NT2/D1 (cell line): ENCODE data around the gene NPEPPS.

Experiments
- DNase-seq: peaks from one replicate; pipeline ENCODE4 v3.0.0-alpha.2; 2011; ENCODE audit warnings: low read depth, low spot score
- H3K27me3 ChIP-seq: 2 replicates; pipeline ENCODE4 v1.6.0; 2011; ENCODE audit warnings: mild to moderate bottlenecking; ENCODE audit not compliant: insufficient read length, insufficient read depth
- H3K36me3 ChIP-seq: 2 replicates; pipeline ENCODE4 v1.6.1; 2011; ENCODE audit warnings: mild to moderate bottlenecking, low read length, mixed read lengths; ENCODE audit not compliant: insufficient read depth, insufficient read length
- H3K4me1 ChIP-seq: 2 replicates; pipeline ENCODE4 v1.5.1; 2011; ENCODE audit not compliant: insufficient read depth, insufficient read length
- H3K4me3 ChIP-seq: 2 replicates; pipeline ENCODE4 v1.5.1; 2011; ENCODE audit warnings: low read depth; ENCODE audit not compliant: insufficient read length
- H3K9ac ChIP-seq: 2 replicates; pipeline ENCODE4 v1.6.0; 2011; ENCODE audit warnings: low read depth; ENCODE audit not compliant: insufficient read length
- H3K9me3 ChIP-seq: 2 replicates; pipeline ENCODE4 v1.5.1; 2011; ENCODE audit warnings: mild to moderate bottlenecking, low read length; ENCODE audit not compliant: insufficient read depth
- SUZ12 ChIP-seq: IDR thresholded peaks from 2 replicates; pipeline ENCODE4 v1.6.1; 2011; ENCODE audit not compliant: insufficient read length, insufficient read depth; ENCODE audit errors: extremely low read depth
- YY1 ChIP-seq: IDR thresholded peaks from 2 replicates; pipeline ENCODE4 v1.6.1; 2011; ENCODE audit not compliant: insufficient read length, insufficient read depth
- ZNF274 ChIP-seq: IDR thresholded peaks from 2 replicates; pipeline ENCODE4 v1.6.1; 2011; ENCODE audit warnings: mild to moderate bottlenecking, low read depth, low read length

The NPEPPS gene

GRCh38 chr17:47624727-47625068 lies 93.8 kb downstream of the NPEPPS start:
- no peak for TF ChIP-seq ZNF274
- no peak for TF ChIP-seq SUZ12
- TF ChIP-seq YY1, result no peak
- H3K4me1 ChIP-seq, result peaks cover 4% of the 10 kb centered on the region
- H3K27me3 ChIP-seq, result no peaks in the 10 kb centered on the region
- H3K36me3 ChIP-seq, result peaks cover 30% of the 10 kb centered on the region
- no peak overlapping the region for H3K9ac ChIP-seq
- no peaks in the 10 kb centered on the region for H3K9me3 ChIP-seq
- DNase-seq, result no peak
- H3K4me3 ChIP-seq, result no peak overlapping the region

GRCh38 chr17:47628014-47628566 lies 97.2 kb downstream of the NPEPPS start:
- H3K4me1 ChIP-seq, result peaks cover 4% of the 10 kb centered on the region
- H3K4me3 ChIP-seq, result no peak overlapping the region
- H3K36me3 ChIP-seq, result peaks cover 40% of the 10 kb centered on the region
- TF ChIP-seq ZNF274 (no peak), YY1 (no peak), SUZ12 (no peak)
- DNase-seq, result no peak
- H3K9ac ChIP-seq, result no peak overlapping the region
- H3K9me3 ChIP-seq, result no peaks in the 10 kb centered on the region
- no peaks in the 10 kb centered on the region for H3K27me3 ChIP-seq

- Histone ChIP-seq H3K4me1 (no peaks in the 10 kb centered on the region), H3K9ac (no peak overlapping the region), H3K27me3 (no peaks in the 10 kb centered on the region), H3K4me3 (no peak overlapping the region), H3K36me3 (peaks cover 34% of the 10 kb centered on the region), H3K9me3 (no peaks in the 10 kb centered on the region)
- DNase-seq, result no peak
- no peak for TF ChIP-seq YY1
- TF ChIP-seq SUZ12, result no peak
- TF ChIP-seq ZNF274, result no peak
These were observed 98.9 kb downstream of the NPEPPS start for GRCh38 chr17:47629826-47630225.

GRCh38 chr17:47630614-47631013 lies 99.7 kb downstream of the NPEPPS start:
- H3K4me3 ChIP-seq, result no peak overlapping the region
- H3K36me3 ChIP-seq, result peaks cover 31% of the 10 kb centered on the region
- no peaks in the 10 kb centered on the region for H3K4me1 ChIP-seq
- H3K27me3 ChIP-seq, result no peaks in the 10 kb centered on the region
- no peaks in the 10 kb centered on the region for H3K9me3 ChIP-seq
- H3K9ac ChIP-seq, result no peak overlapping the region
- no peak for DNase-seq
- TF ChIP-seq ZNF274 (no peak), SUZ12 (no peak), YY1 (no peak)

- Histone ChIP-seq H3K36me3 (peaks cover 49% of the 10 kb centered on the region), H3K4me1 (no peaks in the 10 kb centered on the region), H3K9me3 (no peaks in the 10 kb centered on the region), H3K9ac (no peak overlapping the region), H3K27me3 (no peaks in the 10 kb centered on the region), H3K4me3 (no peak overlapping the region)
- no peak for DNase-seq
- TF ChIP-seq ZNF274 (no peak), SUZ12 (no peak), YY1 (no peak)
These were observed 102.1 kb downstream of the NPEPPS start for GRCh38 chr17:47632991-47633390.

- DNase-seq, result no peak
- H3K4me3 ChIP-seq, result no peak overlapping the region
- TF ChIP-seq ZNF274, result no peak
- no peak for TF ChIP-seq YY1
- no peak for TF ChIP-seq SUZ12
These were observed 103.1 kb downstream of the NPEPPS start for GRCh38 chr17:47633996-47634395.

GRCh38 chr17:47634870-47635269 lies 104.0 kb downstream of the NPEPPS start:
- no peak overlapping the region for H3K9ac ChIP-seq
- H3K4me3 ChIP-seq, result no peak overlapping the region
- H3K9me3 ChIP-seq, result no peaks in the 10 kb centered on the region
- TF ChIP-seq ZNF274 (no peak), SUZ12 (no peak), YY1 (no peak)
- no peaks in the 10 kb centered on the region for H3K4me1 ChIP-seq
- H3K36me3 ChIP-seq, result peaks cover 47% of the 10 kb centered on the region
- no peaks in the 10 kb centered on the region for H3K27me3 ChIP-seq
- DNase-seq, result no peak

More at GRCh38 chr17:47633996-47634395, 103.1 kb downstream of the NPEPPS start:
- Histone ChIP-seq H3K4me1 (no peaks in the 10 kb centered on the region), H3K27me3 (no peaks in the 10 kb centered on the region), H3K36me3 (peaks cover 53% of the 10 kb centered on the region), H3K9ac (no peak overlapping the region), H3K9me3 (no peaks in the 10 kb centered on the region)

- no peaks in the 10 kb centered on the region for H3K27me3 ChIP-seq
- no peak overlapping the region for H3K4me3 ChIP-seq
- H3K4me1 ChIP-seq, result no peaks in the 10 kb centered on the region
- H3K9ac ChIP-seq, result no peak overlapping the region
- H3K36me3 ChIP-seq, result peaks cover 42% of the 10 kb centered on the region
- no peaks in the 10 kb centered on the region for H3K9me3 ChIP-seq
- DNase-seq, result no peak
- no peak for TF ChIP-seq YY1
- no peak for TF ChIP-seq SUZ12
- TF ChIP-seq ZNF274, result no peak
These were observed 104.8 kb downstream of the NPEPPS start for GRCh38 chr17:47635734-47636133.
